Activated T-cell treated with anti-CD3 and anti-CD28 coated beads, Interleukin-2, amount 50 U/mL, for 1 hour (primary cell): ENCODE data around the gene CT47C1.

Experiments used
- DNase-seq: peaks from one replicate; pipeline ENCODE4 v3.0.0-alpha.2; 2020

The CT47C1 gene

DNA sequence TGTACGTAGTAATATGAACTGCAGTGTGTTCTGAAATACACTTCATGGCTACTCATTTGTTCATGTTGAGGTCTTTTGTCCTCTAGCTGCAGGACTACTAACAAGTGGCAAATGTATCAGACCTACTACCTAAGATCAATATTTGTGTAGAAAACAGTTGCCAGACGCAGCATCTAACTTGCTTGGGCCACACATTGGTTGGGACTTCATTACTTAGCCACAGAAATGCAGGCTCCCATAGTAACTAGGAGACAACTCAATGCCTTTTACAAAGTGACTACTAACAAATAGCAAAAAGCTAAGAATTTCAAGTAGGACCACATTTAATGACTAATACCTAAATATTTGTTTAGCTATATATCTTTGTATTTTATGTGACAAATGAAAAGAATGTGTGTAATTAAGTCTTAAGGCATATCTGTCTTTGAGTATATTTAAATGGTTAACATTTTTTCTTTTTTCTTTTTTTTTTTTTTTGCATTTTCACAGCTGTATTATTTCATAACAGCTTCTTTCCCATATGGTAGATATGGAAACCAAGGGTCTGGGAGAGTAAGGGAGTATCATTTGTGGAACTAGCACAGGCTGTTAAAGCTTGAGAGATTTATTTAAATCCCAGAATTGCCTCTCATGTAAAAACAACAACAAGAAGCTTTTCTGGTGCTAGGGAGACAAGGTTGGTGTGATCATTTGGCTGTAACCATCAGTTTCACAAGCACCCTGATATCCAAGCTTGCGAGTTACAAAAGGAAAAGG lies 2.7 kb downstream of the CT47C1 start:
- no peak for DNase-seq

- no peak for DNase-seq
These were observed 9.5 kb downstream of the CT47C1 start for GRCh38 chrX:119082278-119082677.

GRCh38 chrX:119084766-119085165 lies 12.0 kb downstream of the CT47C1 start:
- DNase-seq: no peak

- no peak for DNase-seq
These were observed 14.3 kb downstream of the CT47C1 start for GRCh38 chrX:119087121-119087520.

DNA sequence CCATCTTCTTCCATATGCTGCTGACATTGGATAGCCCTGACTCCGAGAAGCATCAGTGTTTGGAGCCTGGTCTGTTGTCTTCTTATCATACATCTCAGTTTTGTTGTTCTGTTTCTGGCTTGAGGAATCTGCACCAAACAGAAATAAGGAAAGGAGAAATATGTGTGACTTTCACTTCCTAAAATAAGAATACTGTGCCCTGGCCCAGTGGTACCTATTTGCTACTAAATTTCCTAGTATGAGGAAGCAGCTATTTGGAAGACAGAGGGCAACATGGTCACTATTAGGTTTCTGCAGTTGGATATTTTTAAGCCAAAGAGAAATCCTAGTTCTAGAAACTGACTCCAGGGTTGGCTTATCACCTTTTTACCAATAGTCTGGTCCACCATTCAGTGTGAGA lies 16.8 kb downstream of the CT47C1 start:
- DNase-seq: no peak

GRCh38 chrX:119090627-119091026 lies 17.8 kb downstream of the CT47C1 start:
- DNase-seq: no peak

- no peak for DNase-seq
These were observed 21.4 kb downstream of the CT47C1 start for GRCh38 chrX:119093991-119094735.

- no peak for DNase-seq
These were observed 22.0 kb downstream of the CT47C1 start for GRCh38 chrX:119094819-119095218.

GRCh38 chrX:119095936-119096335 lies 23.1 kb downstream of the CT47C1 start:
- DNase-seq: no peak

DNA sequence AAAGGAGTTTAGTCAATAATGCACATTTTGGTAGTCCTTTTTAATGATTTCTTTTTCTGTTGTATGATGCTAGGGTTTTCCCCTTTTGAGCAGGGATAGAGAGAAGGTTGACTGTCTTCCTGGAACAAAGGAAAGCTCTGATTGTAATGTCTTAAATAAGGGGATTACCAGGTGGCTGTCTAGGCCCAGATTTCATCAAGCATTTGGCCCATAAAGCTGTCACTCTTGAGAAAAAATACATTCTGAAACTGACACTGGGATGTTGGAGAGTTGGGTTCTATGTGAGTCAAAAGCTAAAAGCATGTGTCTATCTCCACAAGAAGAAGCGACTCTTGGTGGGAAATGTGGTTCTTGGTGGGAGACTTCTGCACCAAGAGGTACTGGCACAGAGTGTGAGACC lies 28.4 kb downstream of the CT47C1 start:
- DNase-seq: no peak

- no peak for DNase-seq
These were observed 33.0 kb downstream of the CT47C1 start for GRCh38 chrX:119105826-119106225.

- DNase-seq: no peak
These were observed 34.4 kb downstream of the CT47C1 start for GRCh38 chrX:119107206-119107605.

- peak; percentile 55 for DNase-seq
These were observed 46.1 kb downstream of the CT47C1 start for GRCh38 chrX:119118780-119119395.

- no peak for DNase-seq
These were observed 48.5 kb downstream of the CT47C1 start for GRCh38 chrX:119121341-119121740.
